ENCODE data around the gene FAM53A. TPM values are rescaled to one million over a fixed set of nuclear protein-coding genes. Genes with fewer than 3 reads are reported as not detected.
"Not testable (repeated sequence)": the region's sequence is repeated elsewhere in the genome, so short reads cannot be mapped to it uniquely, and the experiment has no call there.

The FAM53A gene
- total RNA-seq, 2 donors from 2014 or later, result 1.4 to 4.0 TPM

GRCh38 chr4:1712216-1713002 is 28.3 kb upstream of the FAM53A start, which contains the start of gene SLBP:
SLBP (minus strand) TSS chr4:1712319; CDS start chr4:1712188, 131 bp downstream.
- peak within 1 kb of the TSS; percentile 95 for H3K27ac Mint-ChIP-seq
- peak within 1 kb of the TSS; percentile 99 for H3K4me3 Mint-ChIP-seq
- peaks cover 68% of the 10 kb centered on the region for H3K4me1 Mint-ChIP-seq (ENCODE audit: low read depth)
- H3K27me3 Mint-ChIP-seq (ENCODE audit: low read depth), result no peaks in the 10 kb centered on the region
- peak; percentile 88 to 92 for ATAC-seq (replicated peaks in 1 of 2)
- DNase-seq, result peak; percentile 99 to 100
- H3K9me3 Mint-ChIP-seq, result no peaks in the 10 kb centered on the region
- H3K36me3 Mint-ChIP-seq (ENCODE audit: insufficient read depth in 2 of 2), result peaks cover 10 to 26% of the 10 kb centered on the region in 2 donors

GRCh38 chr4:1711571-1712215 is 27.6 kb upstream of the FAM53A start:
- Mint-ChIP-seq H3K27ac (peak overlapping the region; percentile 51), H3K27me3 (ENCODE audit: low read depth) (no peaks in the 10 kb centered on the region), H3K4me3 (peak overlapping the region; percentile 72 to 99), H3K9me3 (no peaks in the 10 kb centered on the region), H3K36me3 (ENCODE audit: insufficient read depth in 2 of 2) (peaks cover 10 to 26% of the 10 kb centered on the region in 2 donors), H3K4me1 (ENCODE audit: low read depth) (peaks cover 66% of the 10 kb centered on the region)
- ATAC-seq (replicated peaks in 1 of 2) (peak; percentile 27 to 32), DNase-seq (peak in 1 of 2 donors; percentile 52)

- H3K36me3 Mint-ChIP-seq (ENCODE audit: insufficient read depth in 2 of 2), result peaks cover 10 to 30% of the 10 kb centered on the region in 2 donors
- H3K27me3 Mint-ChIP-seq (ENCODE audit: low read depth), result no peaks in the 10 kb centered on the region
- peak overlapping the region; percentile 51 for H3K27ac Mint-ChIP-seq
- H3K4me3 Mint-ChIP-seq, result peak overlapping the region; percentile 72 to 99
- peaks cover 67% of the 10 kb centered on the region for H3K4me1 Mint-ChIP-seq (ENCODE audit: low read depth)
- ATAC-seq (replicated peaks in 1 of 2) (no peak), DNase-seq (no peak)
- no peaks in the 10 kb centered on the region for H3K9me3 Mint-ChIP-seq
These were observed 27.0 kb upstream of the FAM53A start for GRCh38 chr4:1711055-1711570.

GRCh38 chr4:1708581-1708980 is 24.5 kb upstream of the FAM53A start:
- peak overlapping the region; percentile 34 for H3K4me3 Mint-ChIP-seq
- ATAC-seq (replicated peaks in 1 of 2), result no peak
- no peaks in the 10 kb centered on the region for H3K9me3 Mint-ChIP-seq
- peaks cover 59% of the 10 kb centered on the region for H3K4me1 Mint-ChIP-seq (ENCODE audit: low read depth)
- no peak for DNase-seq
- H3K27ac Mint-ChIP-seq, result peak overlapping the region; percentile 51
- H3K27me3 Mint-ChIP-seq (ENCODE audit: low read depth), result no peaks in the 10 kb centered on the region
- H3K36me3 Mint-ChIP-seq (ENCODE audit: insufficient read depth in 2 of 2), result peaks cover 10 to 41% of the 10 kb centered on the region in 2 donors

- DNase-seq, result no peak
- no peak overlapping the region for H3K4me3 Mint-ChIP-seq
These were observed 22.2 kb upstream of the FAM53A start for GRCh38 chr4:1706358-1706757.

GRCh38 chr4:1705732-1706131 is 21.6 kb upstream of the FAM53A start:
- Mint-ChIP-seq H3K9me3 (no peaks in the 10 kb centered on the region), H3K27ac (no peak overlapping the region), H3K4me3 (no peak overlapping the region), H3K27me3 (ENCODE audit: low read depth) (no peaks in the 10 kb centered on the region), H3K36me3 (ENCODE audit: insufficient read depth in 2 of 2) (peaks cover 8 to 42% of the 10 kb centered on the region in 2 donors), H3K4me1 (ENCODE audit: low read depth) (peaks cover 60% of the 10 kb centered on the region)
- ATAC-seq (replicated peaks in 1 of 2) (no peak), DNase-seq (no peak)

More at GRCh38 chr4:1706358-1706757, 22.2 kb upstream of the FAM53A start:
- H3K9me3 Mint-ChIP-seq, result no peaks in the 10 kb centered on the region
- H3K27ac Mint-ChIP-seq, result no peak overlapping the region
- ATAC-seq (replicated peaks in 1 of 2), result no peak
- H3K36me3 Mint-ChIP-seq (ENCODE audit: insufficient read depth in 2 of 2), result peaks cover 12 to 46% of the 10 kb centered on the region in 2 donors
- H3K27me3 Mint-ChIP-seq (ENCODE audit: low read depth), result no peaks in the 10 kb centered on the region
- peaks cover 67% of the 10 kb centered on the region for H3K4me1 Mint-ChIP-seq (ENCODE audit: low read depth)

- Mint-ChIP-seq H3K4me3 (no peak overlapping the region), H3K36me3 (ENCODE audit: insufficient read depth in 2 of 2) (peaks cover 7 to 39% of the 10 kb centered on the region in 2 donors), H3K27ac (peak overlapping the region; percentile 33), H3K4me1 (ENCODE audit: low read depth) (peaks cover 42% of the 10 kb centered on the region), H3K9me3 (no peaks in the 10 kb centered on the region), H3K27me3 (ENCODE audit: low read depth) (no peaks in the 10 kb centered on the region)
- no peak for ATAC-seq (replicated peaks in 1 of 2)
- DNase-seq, result no peak
These were observed 19.8 kb upstream of the FAM53A start for GRCh38 chr4:1703867-1704266.

GRCh38 chr4:1701671-1702070 is 17.6 kb upstream of the FAM53A start:
- DNase-seq; H3K27ac Mint-ChIP-seq; H3K4me3 Mint-ChIP-seq; H3K9me3 Mint-ChIP-seq; ATAC-seq (replicated peaks in 1 of 2); H3K27me3 Mint-ChIP-seq (ENCODE audit: low read depth): not testable (repeated sequence)
- Mint-ChIP-seq H3K4me1 (ENCODE audit: low read depth) (peaks cover 33% of the 10 kb centered on the region), H3K36me3 (ENCODE audit: insufficient read depth in 2 of 2) (peaks cover 7 to 33% of the 10 kb centered on the region in 2 donors)

- ATAC-seq (replicated peaks in 1 of 2) (no peak), DNase-seq (no peak)
- peaks cover 5% of the 10 kb centered on the region for H3K4me1 Mint-ChIP-seq (ENCODE audit: low read depth)
- H3K27ac Mint-ChIP-seq, result no peak overlapping the region
- no peaks in the 10 kb centered on the region for H3K27me3 Mint-ChIP-seq (ENCODE audit: low read depth)
- H3K36me3 Mint-ChIP-seq (ENCODE audit: insufficient read depth in 2 of 2), result peaks cover 8 to 38% of the 10 kb centered on the region in 2 donors
- no peaks in the 10 kb centered on the region for H3K9me3 Mint-ChIP-seq
- H3K4me3 Mint-ChIP-seq, result no peak overlapping the region
These were observed 11.8 kb upstream of the FAM53A start for GRCh38 chr4:1695913-1696312.

- no peak overlapping the region for H3K27ac Mint-ChIP-seq
- DNase-seq, result peak; percentile 73 to 79
- no peaks in the 10 kb centered on the region for H3K9me3 Mint-ChIP-seq
- peaks cover 5% of the 10 kb centered on the region for H3K4me1 Mint-ChIP-seq (ENCODE audit: low read depth)
- peaks cover 8 to 37% of the 10 kb centered on the region in 2 donors for H3K36me3 Mint-ChIP-seq (ENCODE audit: insufficient read depth in 2 of 2)
- H3K27me3 Mint-ChIP-seq (ENCODE audit: low read depth), result no peaks in the 10 kb centered on the region
- no peak overlapping the region for H3K4me3 Mint-ChIP-seq
- peak; percentile 89 to 91 for ATAC-seq (replicated peaks in 1 of 2)
These were observed 9.2 kb upstream of the FAM53A start for GRCh38 chr4:1693131-1693896.

GRCh38 chr4:1691737-1692373 is 7.7 kb upstream of the FAM53A start:
- H3K4me3 Mint-ChIP-seq, result no peak overlapping the region
- DNase-seq (no peak), ATAC-seq (replicated peaks in 1 of 2) (no peak)
- H3K9me3 Mint-ChIP-seq, result no peaks in the 10 kb centered on the region
- H3K27me3 Mint-ChIP-seq (ENCODE audit: low read depth), result no peaks in the 10 kb centered on the region
- peaks cover 8 to 37% of the 10 kb centered on the region in 2 donors for H3K36me3 Mint-ChIP-seq (ENCODE audit: insufficient read depth in 2 of 2)
- no peak overlapping the region for H3K27ac Mint-ChIP-seq
- peaks cover 5% of the 10 kb centered on the region for H3K4me1 Mint-ChIP-seq (ENCODE audit: low read depth)

- Mint-ChIP-seq H3K27ac (no peak overlapping the region), H3K36me3 (ENCODE audit: insufficient read depth in 2 of 2) (peaks cover 5 to 31% of the 10 kb centered on the region in 2 donors)
- ATAC-seq (replicated peaks in 1 of 2), result no peak
These were observed 6.6 kb upstream of the FAM53A start for GRCh38 chr4:1690698-1691097.

More at GRCh38 chr4:1690698-1691097, 6.6 kb upstream of the FAM53A start:
- DNase-seq, result no peak
- Mint-ChIP-seq H3K4me1 (ENCODE audit: low read depth) (peaks cover 5% of the 10 kb centered on the region), H3K27me3 (ENCODE audit: low read depth) (no peaks in the 10 kb centered on the region), H3K4me3 (no peak overlapping the region), H3K9me3 (no peaks in the 10 kb centered on the region)
